Stimulated activated CD8-positive, alpha-beta memory T cell treated with anti-CD3 and anti-CD28 coated beads, Interleukin-4, amount 100 ng/mL, for 4 hours (primary cell): Measurements from ENCODE around the gene NPTX1.
"Not testable (repeated sequence)": the region's sequence is repeated elsewhere in the genome, so short reads cannot be mapped to it uniquely, and the experiment has no call there.

Experiments used
- DNase-seq, 2 donors: peaks; one replicate each; pipeline ENCODE4 v3.0.0-alpha.2; 2020; ENCODE audit warnings: low read depth in 2 of 2, low spot score in 1 of 2

The NPTX1 gene

GRCh38 chr17:80475910-80476876, at the start of gene NPTX1:
Gene NPTX1, minus strand, starts transcription at chr17:80476607. Its CDS starts 161 bp downstream, at chr17:80476446.
- DNase-seq = no peak

DNA sequence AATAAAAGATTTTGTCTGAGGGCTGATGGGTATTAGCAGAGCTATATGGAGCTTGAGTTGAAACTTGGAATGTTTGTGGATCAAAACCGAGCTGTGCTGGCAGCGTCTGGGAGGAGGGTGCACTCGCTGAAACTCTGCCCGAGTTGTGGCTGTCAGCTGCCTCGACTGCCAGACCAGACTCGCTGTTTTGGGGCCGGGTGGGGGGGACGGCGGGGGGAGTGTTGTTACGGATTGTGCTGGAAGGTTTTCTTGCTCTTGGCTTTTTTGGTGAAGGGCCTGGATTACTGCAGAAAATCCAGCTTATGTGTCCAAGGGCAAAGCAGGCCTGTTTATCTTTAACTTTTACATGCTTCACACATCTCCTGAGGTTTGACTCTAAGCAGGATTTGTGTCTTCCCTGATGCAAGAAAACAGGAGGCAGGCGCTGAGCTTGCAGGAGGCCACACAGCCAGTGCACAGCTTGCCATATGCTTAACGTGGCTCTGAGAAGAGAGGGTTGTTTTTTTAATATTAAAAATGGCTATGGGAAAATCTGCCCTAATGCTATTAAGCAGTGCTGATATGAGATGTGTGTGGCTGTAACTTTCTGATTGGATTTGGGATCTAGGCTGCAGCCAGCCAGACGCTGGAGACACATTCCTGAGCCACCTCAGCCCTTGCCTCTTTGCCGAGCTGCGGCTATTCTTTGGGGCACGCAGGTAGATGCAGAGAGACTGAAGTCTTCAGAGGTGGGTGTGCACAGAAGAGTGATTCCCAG, 47.7 kb upstream of the NPTX1 start:
- no peak for DNase-seq

DNA sequence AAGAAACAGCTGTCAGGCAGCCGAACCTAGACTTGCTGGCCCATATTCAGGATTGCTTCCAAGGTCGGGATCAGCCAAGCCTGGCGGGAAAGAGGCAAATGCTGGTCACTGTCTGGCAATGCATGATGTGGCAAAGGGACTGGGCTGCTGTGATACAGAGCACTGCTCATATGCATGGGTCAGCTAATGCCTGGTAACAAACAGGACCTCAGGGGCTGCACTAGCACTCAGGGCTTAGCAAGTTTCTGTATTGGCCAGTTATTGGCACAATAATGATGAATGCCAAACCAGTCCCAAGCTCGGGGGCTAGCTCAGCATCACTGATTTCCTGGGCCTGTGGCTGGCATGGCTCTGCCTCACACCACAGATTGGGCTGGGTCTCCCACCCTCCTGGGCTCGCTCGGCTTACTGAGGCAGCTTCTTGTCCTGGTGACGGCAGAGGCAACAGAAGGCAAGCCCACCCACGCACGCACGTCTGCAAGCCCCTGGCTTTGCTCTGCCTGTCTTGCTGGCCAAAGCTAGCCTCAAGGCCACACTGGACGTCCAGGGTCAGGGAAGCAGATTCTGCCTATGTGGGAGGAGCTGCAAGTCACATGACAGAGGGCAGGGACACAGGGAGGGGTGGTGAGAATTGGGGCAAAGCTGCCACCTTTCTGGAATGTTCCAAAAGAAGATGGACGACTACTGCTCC, 46.8 kb upstream of the NPTX1 start:
- DNase-seq = no peak

- no peak for DNase-seq
Observed at GRCh38 chr17:80520810-80521455, 44.5 kb upstream of the NPTX1 start.

- DNase-seq = no peak
Observed at GRCh38 chr17:80519091-80519781, 42.8 kb upstream of the NPTX1 start.

DNA sequence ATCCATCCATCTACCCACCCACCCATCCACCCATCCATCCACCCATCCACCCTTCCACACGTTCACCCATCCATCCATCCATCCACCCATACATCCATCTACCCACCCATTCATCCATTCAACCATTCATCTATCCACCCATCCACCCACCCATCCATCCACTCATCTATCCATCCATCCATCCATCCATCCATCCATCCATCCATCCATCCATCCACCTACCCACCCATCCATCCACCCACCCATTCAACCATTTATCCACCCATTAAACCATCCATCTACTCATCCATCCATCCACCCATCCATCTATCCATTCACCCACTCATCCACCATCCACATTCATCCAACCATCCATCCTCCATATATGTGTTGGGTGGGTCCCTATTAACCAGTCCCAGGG, 42.0 kb upstream of the NPTX1 start:
- no peak for DNase-seq

- no peak for DNase-seq
Observed at GRCh38 chr17:80517641-80518040, 41.2 kb upstream of the NPTX1 start.

DNA sequence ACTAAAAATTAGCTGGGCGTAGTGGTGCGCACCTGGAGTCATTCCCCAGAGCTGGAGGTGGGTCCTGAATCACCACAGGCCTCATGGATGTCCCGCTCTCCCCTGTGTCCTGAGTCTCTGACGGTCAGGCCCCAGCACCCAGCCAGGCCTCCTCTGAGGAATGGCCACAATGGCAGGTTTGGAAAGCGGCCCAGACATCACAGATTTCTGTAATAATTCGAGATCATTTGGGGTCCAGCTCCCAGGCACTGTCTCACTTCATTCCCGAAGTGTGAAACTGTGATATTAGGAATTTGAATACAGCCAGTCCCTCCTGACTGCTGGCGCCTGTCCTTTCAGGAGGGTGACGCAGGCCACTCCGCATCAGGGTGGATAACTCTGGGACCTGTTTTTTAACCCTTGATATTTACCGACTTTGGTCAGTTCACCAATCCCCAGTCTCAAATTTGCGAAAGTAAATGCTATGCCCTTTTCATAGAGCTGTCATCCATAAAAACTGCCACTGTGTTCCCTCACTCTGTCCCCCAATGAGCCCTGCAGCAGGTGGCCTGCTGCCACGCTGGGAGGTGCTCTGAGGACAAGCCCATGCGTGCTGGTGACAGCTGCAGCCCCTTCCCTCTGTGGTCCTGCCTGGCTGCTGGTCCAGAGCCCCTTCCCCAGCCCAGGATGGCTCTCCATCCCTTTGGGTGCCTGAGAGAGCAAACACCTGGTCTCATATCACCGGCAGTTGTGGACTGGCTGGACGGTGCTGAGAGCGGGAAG, 39.9 kb upstream of the NPTX1 start:
- no peak for DNase-seq

- no peak for DNase-seq
Observed at GRCh38 chr17:80513892-80514291, 37.5 kb upstream of the NPTX1 start.

DNA sequence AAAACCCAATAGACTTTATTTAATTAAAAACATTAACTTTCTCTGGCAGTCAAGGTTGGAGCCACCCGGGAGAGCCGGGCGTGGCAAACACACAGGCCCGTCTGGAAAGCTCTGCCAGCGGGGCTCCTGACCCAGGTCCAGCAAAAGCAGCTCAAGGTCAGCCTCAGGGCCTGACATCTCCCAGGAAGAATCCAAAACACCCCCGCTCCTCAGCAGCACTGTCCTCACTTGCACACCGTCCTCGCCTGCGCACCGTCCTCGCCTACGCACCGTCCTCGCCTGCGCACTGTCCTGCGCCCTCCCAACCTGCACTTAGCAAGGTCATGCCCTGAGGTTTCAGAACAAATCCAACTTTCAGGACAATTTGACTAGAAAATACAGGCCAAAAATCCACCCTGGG, 36.8 kb upstream of the NPTX1 start:
- no peak for DNase-seq

DNA sequence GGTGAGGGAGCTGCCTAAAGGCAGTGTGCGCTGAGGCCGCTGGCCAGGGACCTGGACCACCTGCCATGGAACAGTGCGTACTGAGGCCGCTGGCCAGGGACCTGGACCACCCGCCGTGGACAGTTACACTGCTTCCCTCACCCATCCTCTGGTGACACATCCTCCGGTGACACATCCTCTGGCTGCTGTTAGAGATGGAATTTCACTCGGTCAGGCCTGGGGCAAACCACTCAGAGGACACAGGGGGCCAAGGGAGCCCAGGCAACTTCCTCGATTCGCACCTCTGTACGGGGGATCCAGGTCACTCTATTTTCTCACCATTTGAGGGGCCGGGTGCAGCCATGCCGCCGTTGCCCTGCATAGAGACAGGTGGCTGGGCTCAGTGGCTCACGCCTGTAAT, 35.8 kb upstream of the NPTX1 start:
- no peak for DNase-seq

- DNase-seq = no peak
Observed at GRCh38 chr17:80511222-80512180, 35.1 kb upstream of the NPTX1 start.

- DNase-seq = no peak
Observed at GRCh38 chr17:80510772-80511171, 34.4 kb upstream of the NPTX1 start.

GRCh38 chr17:80510132-80510531, 33.7 kb upstream of the NPTX1 start:
- DNase-seq = no peak

DNA sequence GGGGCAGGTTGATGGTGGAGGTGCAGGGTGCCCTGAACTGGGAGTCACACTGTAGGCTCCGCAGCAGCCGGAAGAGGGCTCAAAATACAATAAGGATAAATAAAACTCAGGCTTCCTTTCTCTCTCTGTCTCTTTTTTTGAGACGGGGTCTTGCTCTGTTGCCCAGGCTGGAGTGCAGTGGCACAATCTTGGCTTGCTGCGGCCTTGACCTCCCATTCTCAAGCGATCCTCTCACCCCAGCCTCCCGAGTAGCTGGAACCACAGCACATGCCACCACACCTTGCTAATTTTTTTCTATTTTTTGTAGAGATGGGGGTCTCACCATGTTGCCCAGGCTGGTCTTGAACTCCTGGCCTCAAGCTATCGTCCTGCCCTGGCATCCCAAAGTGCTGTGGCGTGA, 32.9 kb upstream of the NPTX1 start:
- DNase-seq = no peak

- DNase-seq = no peak
Observed at GRCh38 chr17:80507965-80508364, 31.6 kb upstream of the NPTX1 start.

DNA sequence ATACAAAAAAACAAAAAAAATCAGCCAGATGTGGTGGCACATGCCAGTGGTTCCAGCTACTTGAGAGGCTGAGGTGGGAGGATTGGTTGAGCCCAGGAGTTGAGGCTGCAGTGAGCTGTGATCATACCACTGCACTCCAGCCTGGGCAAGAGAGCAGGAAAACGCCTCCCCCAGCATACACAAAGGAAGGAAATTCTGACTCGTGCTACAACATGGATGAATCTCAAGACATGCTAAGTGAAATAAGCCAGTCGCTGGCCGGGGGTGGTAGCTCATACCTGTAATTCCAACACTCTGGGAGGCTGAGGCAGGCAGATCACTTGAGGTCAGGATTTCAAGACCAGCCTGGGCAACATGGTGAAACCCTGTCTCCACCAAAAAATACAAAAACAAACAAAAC, 30.8 kb upstream of the NPTX1 start:
- DNase-seq = not testable (repeated sequence)

DNA sequence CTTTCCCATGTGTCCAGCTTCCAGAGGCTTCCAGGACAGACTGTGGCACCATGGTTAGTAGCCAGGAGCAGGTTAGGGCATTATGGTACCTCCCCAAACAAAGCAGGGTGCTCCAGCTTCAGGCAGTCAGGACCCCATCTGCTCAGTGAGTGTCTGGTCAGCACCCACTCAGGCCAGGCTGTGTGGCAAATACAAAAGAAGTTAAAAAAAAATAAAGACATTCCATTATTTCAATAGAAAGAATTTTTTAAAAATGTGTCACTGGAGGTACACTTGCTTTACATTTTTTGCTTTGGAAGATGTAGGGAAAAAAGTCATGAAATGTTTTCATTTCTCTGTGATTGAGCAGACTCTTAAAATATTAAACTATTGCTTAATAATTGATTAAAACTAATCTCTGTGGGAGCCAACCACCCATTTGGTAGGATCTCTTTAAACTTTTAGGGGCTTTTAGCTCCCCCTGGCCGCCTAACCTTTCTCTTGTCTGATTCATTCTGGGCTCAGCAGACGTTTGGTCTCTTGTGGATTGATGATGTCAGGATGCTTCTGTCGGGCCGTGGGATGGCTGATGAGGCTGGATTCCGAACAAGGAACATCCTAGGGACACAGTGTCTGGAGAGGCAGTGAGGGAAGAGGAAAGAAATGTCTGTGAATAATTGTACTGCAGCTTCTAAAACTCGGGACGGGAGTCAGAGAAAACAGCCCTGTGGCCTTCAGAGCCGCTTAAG, 28.4 kb upstream of the NPTX1 start:
- no peak for DNase-seq
